GM19452 (cell line): ENCODE measurements around the gene GRIPAP1.

ENCODE experiments used
- ATAC-seq: cut with Tn5 transposase; IDR thresholded peaks from one replicate; pipeline ENCODE4 v1.9.1; 2021; ENCODE audit not compliant: unreplicated experiment

Gene GRIPAP1

DNA sequence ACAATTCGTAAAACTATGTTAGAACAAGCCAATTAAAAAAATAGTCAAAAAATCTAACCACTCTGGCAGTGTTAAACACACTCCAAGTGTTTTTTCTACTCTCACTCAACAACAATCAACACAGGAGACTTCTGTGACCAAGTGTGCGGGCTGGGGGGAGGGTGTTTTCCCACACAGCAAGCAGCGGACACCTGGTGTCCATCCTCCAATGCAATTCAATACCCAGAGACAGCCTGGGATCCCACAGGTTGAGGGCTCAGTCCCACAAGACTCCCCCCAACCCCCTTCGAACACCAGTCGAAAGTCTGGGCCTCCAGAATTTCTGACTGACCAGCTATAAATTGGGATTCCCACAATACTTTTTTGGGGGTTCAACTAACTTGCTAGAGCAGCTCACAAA, 74.9 kb downstream of the GRIPAP1 start:
- ATAC-seq, result no peak

DNA sequence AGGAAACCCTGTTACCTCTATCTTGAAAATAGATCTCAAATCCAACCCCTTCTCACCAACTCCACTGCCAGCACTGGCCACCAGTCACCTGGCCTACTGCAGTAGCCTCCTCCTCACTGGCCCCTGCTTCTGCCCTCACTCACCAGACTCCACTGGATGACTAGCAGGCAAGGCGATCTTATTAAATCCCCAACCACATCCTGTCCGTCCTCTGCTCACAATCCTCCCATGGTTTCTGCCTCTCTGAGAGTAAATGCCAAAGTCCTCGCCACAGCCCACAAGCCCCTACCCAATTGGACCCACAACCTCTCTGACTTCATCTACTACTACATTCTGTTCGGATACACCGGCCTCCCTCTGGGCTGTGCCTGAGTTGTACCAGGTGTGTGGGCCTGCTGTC, 77.8 kb downstream of the GRIPAP1 start:
- ATAC-seq, result no peak

DNA sequence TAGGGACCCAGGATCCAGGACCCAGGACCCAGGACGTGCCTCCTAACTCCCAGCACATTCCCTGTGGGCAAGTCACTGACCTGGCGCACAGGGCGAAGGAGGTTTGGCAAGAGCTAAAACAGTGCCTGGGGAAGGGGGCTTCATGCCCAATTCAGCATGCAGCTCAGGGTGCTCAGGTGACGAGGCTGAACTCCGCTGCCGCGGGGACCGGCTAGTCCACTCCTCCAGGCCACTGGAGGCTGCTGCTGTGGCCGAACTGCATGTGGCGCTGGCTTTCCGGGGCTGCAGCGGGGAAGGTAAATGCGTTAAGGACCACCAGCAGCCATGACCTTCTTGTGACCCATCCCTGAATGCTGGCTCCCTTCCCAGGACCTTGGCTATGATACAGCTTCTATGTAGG, 78.3 kb downstream of the GRIPAP1 start:
- no peak for ATAC-seq
